Frontal cortex (tissue), 4 donors: ENCODE measurements around the gene APOB. TPM values are rescaled to one million over a fixed set of nuclear protein-coding genes. Genes with fewer than 3 reads are reported as not detected.

ENCODE experiments used
- DNase-seq, 2 donors: peaks; one replicate each; pipeline ENCODE4 v3.0.0; 2012; ENCODE audit warnings: low spot score in 2 of 2
- FAIRE-seq: peaks from 2 replicates; lab custom pipeline; 2012; peaks lifted over from hg19 to GRCh38; lab: Jason Lieb, UNC
- total RNA-seq: library from RNA; depleted of rRNA; stranded (reverse); fragments of >200 nt; gene quantifications from one replicate; pipeline ENCODE4 v1.2.3, GENCODE V29; 2014
- donor health status: control.
- donor health status: control.
- donor health status: control.

Gene APOB
- total RNA-seq, 1 donor from 2014 or later = 0.41 TPM

DNA sequence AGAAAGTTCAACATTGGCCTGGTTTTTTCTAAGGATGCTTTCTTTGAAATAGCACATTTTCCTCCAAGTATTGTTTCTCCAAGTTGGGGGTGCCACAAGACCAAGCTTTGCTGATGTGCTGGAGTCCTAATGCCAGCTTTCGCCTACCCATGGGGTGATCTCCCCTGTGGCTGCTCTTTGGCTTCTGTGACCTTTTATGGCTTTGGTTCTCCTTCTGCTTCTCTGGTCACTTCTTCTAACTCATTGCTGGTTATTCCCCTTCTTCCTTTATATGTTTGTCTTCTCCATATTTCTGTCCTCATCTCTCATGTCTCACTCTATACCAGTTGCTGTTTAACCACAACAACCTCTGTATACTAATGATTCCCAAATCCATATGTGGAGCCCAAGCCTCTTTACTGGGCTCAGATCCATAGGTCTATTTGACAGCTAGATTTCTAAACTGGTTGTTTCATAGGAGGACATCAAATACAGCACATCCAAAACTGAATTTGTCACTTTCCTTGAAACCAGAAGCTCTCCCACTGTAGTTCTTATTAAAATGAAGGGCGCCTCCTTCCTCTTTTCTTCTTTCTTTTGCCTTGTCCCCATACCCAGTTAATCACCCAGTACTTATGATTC lies 23.1 kb downstream of the APOB start:
- FAIRE-seq (no peak), DNase-seq (no peak)

DNA sequence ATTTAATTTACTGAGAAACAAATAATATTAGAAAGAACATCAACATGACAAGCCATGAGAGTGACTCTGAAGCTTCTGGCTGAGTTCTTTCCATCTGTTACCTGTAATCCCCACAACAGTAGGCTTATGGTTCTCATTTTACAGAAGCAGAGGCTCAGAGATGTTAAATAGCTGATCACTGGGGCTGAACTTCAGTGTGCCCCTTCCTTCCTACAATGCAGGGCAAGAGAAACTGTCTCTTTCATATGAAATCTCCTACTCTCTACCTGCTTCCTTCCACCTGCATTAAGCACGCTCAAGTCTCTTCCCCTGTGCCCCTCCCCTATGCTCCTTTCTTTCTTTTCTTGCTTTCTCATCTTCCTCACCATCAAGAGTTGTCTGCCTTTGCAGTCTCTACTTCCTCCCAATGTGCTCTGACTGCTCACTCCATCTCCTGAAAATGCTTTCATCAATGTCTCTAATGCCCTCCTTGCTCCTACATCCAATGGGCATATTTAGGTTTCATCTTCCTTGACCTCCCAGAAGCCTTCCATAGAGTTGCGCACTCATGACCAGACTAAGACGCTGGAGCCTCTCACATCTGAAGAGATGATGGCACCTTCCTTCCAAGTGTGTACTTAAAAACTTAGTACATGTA lies 23.7 kb downstream of the APOB start:
- no peak for FAIRE-seq
- DNase-seq = no peak

DNA sequence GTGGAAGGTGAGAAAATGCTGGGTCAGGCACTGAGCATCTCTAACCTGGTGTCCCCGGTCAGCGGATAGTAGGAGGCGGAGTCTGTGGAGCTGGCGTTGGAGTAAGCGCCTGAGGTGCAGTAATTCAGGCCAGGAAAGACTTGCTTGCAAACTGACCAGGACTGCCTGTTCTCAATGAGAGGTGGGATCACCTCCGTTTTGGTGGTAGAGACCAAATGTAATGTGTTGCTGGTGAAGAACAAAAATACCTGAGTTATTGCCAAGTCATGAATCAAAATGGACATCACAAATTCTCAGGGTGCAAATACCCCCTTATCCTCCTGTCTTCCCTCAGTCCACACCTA lies 24.2 kb downstream of the APOB start:
- FAIRE-seq = no peak

DNA sequence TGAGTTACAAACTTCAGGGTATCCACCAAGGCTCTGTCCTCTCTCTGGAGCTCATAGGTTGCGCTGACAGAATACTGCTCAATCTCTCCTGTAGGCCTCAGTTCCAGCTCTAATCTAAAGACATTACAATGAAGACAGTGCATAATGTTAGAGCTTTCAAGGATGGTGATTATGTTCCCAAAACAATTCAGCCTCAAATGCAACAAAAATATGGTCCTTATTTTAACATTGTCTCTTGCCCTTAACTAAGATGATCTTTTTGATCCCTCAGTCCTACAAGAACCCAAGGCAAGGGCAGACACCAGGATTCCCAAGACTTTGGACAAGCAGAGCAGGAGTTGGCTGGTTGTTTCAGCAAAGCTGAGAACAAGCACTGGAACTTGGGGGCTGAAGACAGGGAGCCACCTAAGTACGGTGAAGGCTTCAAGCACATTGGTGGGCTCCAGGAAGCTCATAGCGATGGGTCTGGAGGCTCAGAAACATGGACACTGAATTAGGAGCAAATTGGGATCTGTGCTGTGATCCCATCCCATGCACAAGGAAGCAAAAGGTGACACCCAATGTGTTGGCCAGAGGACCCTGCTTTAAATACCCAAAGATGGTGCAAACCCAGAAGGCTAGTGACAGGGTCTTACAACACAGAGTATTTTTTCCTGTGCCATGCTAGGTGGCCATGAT lies 24.7 kb downstream of the APOB start:
- FAIRE-seq (no peak), DNase-seq (no peak)

More for the DNA sequence above, 24.2 kb downstream of the APOB start:
- DNase-seq = no peak

DNA sequence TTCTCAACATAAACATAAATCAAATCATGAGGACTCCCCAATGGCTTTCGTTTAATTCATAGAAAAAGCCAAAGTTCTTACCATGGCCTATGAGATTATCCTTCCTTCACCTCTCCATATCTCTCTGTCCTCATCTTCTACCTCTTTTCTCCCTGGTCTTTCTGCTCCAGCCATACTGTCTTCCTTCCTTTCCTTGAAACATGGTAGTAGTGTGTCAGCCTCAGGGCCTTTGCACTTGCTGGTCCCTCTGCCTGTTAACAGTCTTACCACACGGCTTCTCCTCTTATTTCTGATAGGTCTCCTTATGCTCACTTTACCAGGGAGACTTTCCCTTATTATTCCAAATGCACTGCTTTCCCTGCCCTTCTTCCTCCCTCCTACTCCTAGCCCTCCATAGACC lies 25.6 kb downstream of the APOB start:
- no peak for DNase-seq

DNA sequence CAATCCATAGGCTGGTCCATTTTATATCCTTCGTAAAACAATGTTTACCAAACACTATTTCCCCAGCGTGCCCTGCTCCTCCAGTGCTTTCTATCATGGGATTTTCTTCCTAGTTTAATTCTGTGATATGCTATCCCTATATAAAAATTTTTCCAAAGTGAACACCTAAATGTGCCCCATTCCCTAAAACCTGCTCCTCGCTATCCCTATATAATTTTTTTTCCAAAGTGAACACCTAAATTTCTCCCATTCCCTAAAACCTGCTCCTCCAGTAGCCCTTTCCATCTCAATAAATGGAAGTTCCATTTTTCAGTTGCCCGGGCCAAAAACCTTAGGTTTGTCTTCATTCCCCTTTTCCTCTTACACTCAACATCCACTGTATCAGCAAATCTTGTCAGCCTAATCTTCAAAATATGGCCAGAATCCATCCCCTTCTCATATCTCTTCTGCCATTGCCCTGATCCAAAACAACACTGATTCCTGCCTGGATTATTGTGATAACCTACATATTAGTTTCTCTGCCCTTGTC lies 26.1 kb downstream of the APOB start:
- no peak for DNase-seq
- FAIRE-seq = no peak

More for the DNA sequence above, 25.6 kb downstream of the APOB start:
- no peak for FAIRE-seq

DNA sequence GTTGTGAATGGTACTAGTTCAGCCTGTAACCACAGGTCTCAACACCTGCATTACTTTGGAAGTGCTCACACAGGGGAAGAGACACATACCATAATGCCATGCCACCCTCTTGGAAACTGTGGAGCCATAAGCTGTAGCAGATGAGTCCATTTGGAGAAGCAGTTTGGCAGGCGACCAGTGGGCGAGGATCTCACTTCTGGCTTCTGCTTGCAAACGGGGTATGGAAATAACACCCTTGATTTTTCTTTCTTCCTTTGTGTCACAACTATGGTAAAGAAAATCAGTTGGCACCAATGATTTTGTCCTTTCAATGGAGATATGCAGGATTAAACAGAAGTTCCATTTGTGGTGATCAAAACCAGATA lies 28.6 kb downstream of the APOB start:
- DNase-seq (no peak), FAIRE-seq (no peak)

DNA sequence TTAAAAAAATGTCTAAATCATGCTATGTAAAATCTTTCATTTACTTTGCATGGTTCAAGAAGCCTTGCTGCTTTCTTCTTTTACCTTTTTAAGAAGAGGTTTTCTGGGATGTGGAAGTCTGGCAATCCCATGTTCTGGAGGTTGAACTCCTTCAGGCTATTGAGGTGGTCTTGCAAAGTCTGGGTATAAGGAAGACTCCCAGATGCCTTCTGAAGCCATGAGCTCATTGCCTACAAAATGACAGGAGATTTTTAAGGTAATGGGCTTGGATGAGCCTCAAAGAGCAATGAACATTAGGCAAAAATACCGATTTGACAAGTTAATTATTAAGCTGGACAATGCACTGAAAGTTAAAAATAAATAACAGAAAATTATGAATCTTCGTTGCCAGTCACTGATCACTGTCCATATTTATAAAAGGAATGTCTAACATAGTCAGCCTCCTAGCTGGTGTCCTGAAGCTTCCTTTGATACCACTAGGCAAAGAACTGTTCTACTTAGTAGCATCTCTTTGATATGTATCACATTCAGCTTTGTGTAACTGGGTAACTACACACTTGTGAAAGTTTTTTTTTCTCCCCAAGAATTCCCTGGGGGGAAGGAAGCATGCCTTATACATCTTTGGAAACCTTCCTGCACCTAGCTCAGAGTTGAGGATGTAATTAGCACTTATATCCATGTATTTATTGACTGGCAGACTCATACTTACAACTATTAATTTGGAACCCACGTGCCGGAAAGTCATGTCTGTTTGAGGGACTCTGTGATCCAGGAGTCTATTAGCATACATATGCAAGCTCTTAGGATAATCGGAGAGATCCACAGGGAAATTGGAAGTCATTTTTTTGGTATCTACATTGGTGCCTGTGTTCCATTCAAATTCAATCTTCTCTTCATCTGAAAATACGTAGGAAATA lies 29.3 kb downstream of the APOB start:
- DNase-seq (no peak), FAIRE-seq (no peak)

DNA sequence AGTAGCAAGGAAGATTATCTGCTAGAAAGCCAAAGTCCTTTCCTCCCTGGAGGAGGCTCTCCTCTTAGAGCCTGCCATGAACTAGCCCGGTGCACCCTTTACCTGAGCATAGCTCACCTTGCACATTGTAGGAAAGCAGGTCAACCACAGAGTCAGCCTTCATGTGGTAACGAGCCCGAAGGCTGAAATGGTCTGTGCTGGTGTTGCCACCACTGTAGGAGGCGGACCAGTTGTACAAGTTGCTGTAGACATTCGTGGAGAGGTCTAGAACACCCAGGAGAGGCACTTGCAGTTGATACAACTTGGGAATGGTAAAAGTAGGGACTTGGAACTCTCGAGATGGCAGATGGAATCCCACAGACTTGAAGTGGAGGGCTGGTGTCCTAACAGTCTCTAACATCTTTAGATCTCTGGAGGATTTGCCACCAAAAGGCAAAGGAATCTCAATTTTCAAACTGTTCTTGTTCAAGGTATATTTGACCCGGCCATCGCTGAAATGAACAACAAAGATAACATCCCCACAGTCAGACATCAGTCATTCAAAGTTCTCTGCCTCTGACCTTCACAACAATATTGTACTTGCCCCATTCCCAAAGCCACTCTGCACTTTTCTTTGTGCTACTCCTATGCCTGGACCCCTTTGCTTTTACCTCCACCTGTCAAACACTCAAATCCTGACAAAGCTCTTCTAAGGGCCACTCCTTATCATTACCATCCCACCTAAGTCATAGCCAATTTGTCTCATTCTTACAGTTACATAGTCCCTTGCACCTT lies 30.6 kb downstream of the APOB start:
- FAIRE-seq = no peak

DNA sequence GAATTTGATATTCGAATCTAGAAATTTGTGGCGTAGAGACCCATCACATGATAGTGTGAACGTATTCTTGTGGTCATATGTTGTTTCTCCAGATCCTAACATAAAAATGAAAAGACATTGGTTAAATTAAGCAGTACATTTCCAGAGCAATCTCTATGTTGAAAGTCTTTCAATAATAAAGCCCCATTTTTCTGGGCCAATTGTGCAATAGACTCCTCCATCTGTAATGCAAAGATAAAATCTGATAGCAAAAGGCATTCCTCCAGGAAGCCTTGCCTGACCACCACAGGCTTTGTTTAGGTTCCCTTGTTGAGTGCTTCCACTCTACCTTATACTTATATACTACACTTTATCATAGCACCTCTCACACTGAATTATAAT lies 31.3 kb downstream of the APOB start:
- FAIRE-seq (no peak), DNase-seq (no peak)

More for the DNA sequence above, 30.6 kb downstream of the APOB start:
- no peak for DNase-seq

DNA sequence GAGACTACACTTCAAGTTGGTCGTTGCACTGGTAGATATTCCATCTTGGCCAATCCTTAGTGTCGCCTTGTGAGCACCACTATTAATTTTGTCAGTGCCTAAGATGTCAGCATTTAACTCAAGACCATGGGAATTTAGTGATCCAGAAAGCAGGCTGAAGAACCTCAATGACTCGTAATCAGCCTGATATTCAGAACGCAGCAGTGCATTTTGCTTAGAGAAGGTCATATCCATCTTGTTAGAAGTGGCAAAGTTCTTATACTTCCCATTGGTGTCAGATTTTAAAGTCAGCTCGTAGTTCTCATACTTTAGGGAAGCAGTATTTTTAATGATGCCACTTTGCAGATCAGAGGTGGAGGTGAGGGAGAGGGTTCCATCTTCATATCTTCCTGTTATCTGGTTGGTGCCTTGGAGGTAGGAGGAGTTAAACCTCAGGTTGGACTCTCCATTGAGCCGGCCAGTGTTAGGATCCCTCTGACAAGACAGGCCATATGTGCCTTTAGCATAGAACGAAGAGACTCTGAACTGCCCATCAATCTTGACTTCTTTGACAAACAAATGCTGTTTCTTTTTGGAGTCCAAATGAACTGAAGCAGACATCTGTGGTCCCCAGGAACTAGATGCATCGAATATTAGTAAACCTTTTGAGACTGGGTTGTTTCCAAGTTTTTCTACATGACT lies 31.9 kb downstream of the APOB start:
- DNase-seq (no peak), FAIRE-seq (no peak)

DNA sequence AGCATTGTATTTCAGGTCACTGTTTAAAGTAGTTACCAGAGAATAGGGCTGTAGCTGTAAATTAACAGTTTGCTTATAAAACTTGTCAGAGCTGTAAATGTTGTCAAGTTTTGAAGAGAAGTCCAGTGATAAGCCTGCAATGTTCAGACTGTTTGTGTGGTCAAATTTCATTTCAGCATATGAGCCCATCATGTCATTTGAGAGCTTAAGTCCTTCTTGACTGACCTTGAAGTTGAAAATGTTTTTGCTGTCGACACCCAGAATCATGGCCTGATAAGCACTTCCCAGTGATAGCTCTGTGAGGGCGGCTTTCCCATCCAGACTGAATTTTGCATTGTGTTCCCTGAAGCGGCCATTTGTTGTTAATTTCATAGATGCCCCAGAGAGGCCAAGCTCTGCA lies 32.4 kb downstream of the APOB start:
- FAIRE-seq (no peak), DNase-seq (no peak)

DNA sequence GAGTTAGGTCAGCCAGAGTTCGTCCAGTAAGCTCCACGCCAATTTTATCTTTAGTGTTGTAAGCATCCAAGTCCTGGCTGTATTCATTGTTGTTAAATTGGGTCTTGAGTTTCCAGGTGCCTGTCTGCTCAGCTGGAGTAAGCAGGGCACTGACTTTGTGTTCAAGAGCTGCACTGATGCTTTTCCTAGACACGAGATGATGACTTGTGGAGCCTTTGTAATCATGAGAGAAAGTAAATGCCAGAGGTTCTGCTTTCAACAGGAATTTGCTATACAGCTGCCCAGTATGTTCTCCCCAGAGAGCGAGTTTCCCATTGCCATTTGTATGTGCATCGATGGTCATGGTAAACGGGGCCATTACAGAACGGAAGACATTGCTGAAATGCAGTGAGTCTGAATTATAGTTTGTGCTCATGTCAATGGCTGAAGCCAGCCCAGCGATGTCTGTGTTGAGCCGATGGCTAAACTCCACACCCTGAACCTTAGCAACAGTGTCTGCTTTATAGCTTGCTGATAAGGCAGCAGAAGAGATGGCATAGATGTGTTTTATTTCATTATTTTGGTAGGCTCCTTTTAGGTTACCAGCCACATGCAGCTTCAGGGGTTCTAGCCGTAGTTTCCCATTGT lies 32.9 kb downstream of the APOB start:
- FAIRE-seq = no peak
- DNase-seq = no peak

DNA sequence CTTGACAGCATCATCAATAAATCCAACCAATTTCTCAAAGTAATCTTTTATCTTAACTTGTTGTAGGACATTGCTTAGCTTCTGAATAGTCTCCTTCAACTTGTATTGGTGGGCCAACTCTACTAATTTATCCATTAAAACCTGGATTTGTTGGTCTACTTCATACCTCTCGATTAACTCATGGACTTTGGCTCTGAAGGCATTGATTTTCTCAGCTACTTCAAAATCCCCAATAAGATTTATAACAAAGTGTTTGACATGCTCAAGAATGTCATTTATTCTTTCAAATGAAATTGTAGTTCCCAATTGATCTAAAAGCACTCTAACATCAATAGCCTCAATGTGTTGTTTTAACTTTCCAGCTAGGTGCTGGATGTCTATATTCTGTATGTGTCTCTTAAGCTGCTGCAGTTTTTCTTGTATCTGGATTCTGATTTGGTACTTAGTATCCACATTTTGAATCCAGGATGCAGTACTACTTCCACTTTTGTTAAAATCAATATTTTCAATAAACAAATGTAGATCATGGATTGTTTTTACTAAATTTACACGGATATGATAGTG lies 34.1 kb downstream of the APOB start:
- FAIRE-seq = no peak
- DNase-seq = no peak

DNA sequence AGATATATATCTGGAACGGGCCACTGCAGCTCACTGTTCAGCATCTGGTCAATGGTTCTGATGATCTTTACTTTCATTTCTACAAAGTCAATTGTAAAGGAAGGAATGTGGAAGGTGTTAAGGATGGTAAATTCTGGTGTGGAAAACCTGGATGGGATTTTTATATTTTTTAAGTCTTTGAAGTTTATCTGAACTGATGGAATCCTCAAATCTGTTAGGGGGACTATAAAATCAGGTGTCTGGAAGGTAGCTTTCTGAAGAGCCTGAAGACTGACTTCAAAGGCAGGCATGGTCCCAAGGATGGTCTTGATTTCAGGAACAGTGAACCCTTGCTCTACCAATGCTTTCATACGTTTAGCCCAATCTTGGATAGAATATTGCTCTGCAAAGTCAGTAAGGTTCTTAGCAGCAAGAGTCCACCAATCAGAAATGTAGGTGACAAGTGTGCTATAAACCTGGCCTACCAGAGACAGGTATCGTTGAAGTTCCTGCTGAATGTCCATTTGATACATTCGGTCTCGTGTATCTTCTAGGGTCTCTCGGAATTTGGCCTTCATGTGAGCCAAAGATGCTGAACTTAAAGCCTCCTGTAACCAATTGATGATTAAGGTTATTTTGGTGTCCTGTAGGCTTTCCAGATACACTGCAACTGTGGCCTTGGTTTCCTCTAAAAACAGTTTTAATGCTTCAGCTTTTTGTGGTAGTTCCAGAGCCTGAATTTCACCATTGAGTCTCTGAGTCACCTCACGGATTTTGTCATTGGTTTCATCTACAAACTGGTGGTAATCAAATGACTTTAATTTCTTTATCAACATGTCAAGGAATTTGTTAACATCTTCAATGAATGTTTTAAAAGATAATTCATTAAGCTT lies 34.8 kb downstream of the APOB start:
- DNase-seq = no peak
- no peak for FAIRE-seq

DNA sequence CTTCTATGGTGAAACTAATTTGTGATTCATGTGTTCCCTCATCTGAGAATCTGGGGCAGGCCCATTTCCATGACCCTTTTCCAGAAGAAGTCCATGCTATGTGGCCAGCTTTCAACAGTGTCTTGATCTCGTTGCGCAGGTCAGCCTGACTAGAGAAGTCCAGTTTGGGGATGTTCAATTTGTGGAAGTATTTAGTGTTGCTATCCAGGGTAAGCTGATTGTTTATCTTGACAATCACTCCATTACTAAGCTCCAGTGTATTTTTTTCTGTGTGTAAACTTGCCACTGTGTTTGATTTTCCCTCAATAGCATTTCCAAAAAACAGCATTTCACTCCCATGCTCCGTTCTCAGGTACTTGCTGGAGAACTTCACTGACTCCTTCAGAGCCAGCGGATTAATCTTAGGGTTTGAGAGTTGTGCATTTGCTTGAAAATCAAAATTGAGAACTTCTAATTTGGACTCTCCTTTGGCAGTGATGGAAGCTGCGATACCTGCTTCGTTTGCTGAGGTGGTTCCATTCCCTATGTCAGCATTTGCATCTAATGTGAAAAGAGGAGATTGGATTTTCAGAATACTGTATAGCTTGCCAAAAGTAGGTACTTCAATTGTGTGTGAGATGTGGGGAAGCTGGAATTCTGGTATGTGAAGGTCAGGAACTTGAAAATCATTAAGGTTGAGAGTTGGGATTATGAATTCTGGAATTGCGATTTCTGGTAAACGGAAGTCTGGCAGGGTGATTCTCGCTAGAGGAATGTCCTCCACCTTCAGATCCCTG lies 35.7 kb downstream of the APOB start:
- FAIRE-seq (no peak), DNase-seq (no peak)
